ENCODE data around the gene AMBRA1. TPM values are rescaled to one million over a fixed set of nuclear protein-coding genes. Genes with fewer than 3 reads are reported as not detected.
A peak's percentile ranks its signal among the peaks of the same experiment; 100 is the strongest.

The AMBRA1 gene
- total RNA-seq, 6 donors from 2014 or later, result 22.9 to 55.7 (median 33.2) TPM

DNA sequence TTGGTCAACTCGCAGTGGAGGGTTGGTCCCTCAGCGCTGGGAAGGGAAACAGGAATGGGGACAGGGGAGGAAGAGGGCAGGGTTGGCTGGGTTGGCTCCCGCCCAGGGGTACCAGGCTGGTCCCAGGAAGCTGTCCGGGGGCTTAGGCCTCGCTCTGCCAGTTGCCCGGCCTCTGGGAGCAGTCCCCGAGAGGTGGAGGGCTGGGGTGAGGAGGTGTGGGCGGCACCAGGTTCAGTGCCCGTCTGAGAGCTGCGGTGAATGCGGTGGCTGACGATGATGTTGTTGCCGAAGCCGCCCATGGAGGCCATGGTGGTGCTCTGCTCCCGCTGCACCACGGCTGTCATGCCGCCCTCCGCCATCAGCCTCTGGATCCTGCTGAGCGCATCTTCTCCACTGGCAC is 196.3 kb downstream of the AMBRA1 start:
- Histone ChIP-seq H3K27ac (no peak overlapping the region), H3K9me3 (no peaks in the 10 kb centered on the region), H3K36me3 (peaks cover 0 to 31% (median 26%) of the 10 kb centered on the region in 4 donors), H3K4me1 (peaks cover 3 to 7% (median 6%) of the 10 kb centered on the region in 4 donors), H3K4me3 (no peak overlapping the region), H3K27me3 (peaks cover 0 to under 1% (median 0%) of the 10 kb centered on the region in 4 donors)
- DNase-seq (peak in 1 of 2 donors; percentile 58), ATAC-seq (ENCODE audit: low FRiP score in 2 of 2) (no peak)
- TF ChIP-seq, protein P1, sequence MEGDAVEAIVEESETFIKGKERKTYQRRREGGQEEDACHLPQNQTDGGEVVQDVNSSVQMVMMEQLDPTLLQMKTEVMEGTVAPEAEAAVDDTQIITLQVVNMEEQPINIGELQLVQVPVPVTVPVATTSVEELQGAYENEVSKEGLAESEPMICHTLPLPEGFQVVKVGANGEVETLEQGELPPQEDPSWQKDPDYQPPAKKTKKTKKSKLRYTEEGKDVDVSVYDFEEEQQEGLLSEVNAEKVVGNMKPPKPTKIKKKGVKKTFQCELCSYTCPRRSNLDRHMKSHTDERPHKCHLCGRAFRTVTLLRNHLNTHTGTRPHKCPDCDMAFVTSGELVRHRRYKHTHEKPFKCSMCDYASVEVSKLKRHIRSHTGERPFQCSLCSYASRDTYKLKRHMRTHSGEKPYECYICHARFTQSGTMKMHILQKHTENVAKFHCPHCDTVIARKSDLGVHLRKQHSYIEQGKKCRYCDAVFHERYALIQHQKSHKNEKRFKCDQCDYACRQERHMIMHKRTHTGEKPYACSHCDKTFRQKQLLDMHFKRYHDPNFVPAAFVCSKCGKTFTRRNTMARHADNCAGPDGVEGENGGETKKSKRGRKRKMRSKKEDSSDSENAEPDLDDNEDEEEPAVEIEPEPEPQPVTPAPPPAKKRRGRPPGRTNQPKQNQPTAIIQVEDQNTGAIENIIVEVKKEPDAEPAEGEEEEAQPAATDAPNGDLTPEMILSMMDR (IDR thresholded peaks at IDR 0.05), result no peak
- TF ChIP-seq POLR2AphosphoS5 (IDR thresholded peaks at IDR 0.05) (no peak), POLR2A (IDR thresholded peaks at IDR 0.05) (no peak), EP300 (IDR thresholded peaks at IDR 0.05) (no peak)
- WGBS, 2 donors, result 98% methylated on average over 19 of the region's 19 CpGs

DNA sequence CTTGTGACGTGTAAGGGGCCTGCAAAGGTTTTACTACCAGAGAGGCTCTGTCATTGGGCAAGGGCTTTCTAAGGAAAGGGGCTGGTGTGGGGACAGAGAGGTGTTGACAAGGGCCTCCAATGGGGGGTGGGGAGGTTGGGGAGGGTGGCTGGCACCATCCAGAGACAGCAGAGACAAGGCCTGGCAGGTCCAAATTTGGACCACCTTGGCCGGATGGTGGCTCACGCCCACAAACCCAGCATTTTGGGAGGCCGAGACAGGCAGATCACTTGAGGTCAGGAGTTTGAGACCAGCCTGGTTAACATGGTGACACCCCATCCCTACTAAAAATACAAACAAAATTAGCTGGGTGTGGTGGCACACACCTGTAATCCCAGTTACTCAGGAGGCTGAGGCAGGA is 200.1 kb downstream of the AMBRA1 start:
- Histone ChIP-seq H3K27me3 (peaks cover 0 to 37% (median 29%) of the 10 kb centered on the region in 4 donors), H3K4me1 (peaks cover 29 to 42% (median 40%) of the 10 kb centered on the region in 4 donors), H3K4me3 (no peak overlapping the region), H3K27ac (no peak overlapping the region), H3K36me3 (peaks cover 0 to 25% (median 18%) of the 10 kb centered on the region in 4 donors), H3K9me3 (no peaks in the 10 kb centered on the region)
- ATAC-seq (ENCODE audit: low FRiP score in 2 of 2) (no peak), DNase-seq (no peak)
- WGBS, 2 donors, result 72 to 100% methylated on average over 1 to 4 of the region's 4 CpGs
- TF ChIP-seq POLR2A (IDR thresholded peaks at IDR 0.05) (no peak), POLR2AphosphoS5 (IDR thresholded peaks at IDR 0.05) (no peak)
- TF ChIP-seq, protein P1 (IDR thresholded peaks at IDR 0.05), result no peak

DNA sequence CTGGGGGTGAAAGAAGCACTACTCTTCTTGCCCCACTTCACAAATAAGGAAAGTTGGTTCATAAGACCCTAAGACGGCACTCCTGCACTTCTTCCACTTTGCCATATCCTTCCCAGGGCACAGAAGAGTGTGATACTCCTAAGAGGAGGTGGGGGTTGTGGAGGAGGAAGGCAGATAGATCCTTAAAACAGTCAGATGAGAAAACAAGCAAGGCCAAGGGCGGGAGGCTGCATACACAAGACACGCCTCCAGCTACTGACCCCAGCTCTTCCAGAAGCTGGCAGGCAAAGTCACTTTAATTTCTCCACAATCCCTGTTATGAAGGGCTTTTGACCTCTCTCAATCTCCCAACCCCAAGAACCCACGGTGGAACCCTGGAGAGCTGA is 200.6 kb downstream of the AMBRA1 start:
- H3K27me3 ChIP-seq, result peaks cover 0 to 42% (median 29%) of the 10 kb centered on the region in 4 donors
- DNase-seq (no peak), ATAC-seq (ENCODE audit: low FRiP score in 2 of 2) (no peak)
- H3K36me3 ChIP-seq, result peaks cover 0 to 20% (median 18%) of the 10 kb centered on the region in 4 donors
- no peak overlapping the region for H3K4me3 ChIP-seq
- H3K4me1 ChIP-seq, result peaks cover 29 to 42% (median 40%) of the 10 kb centered on the region in 4 donors
- no peak overlapping the region for H3K27ac ChIP-seq
- no peaks in the 10 kb centered on the region for H3K9me3 ChIP-seq
- 68 to 78% methylated on average over 4 of the region's 4 CpGs for WGBS, 2 donors
- TF ChIP-seq, protein P1 (IDR thresholded peaks at IDR 0.05), result no peak
- TF ChIP-seq POLR2AphosphoS5 (IDR thresholded peaks at IDR 0.05) (no peak), POLR2A (IDR thresholded peaks at IDR 0.05) (no peak), EP300 (IDR thresholded peaks at IDR 0.05) (no peak)

DNA sequence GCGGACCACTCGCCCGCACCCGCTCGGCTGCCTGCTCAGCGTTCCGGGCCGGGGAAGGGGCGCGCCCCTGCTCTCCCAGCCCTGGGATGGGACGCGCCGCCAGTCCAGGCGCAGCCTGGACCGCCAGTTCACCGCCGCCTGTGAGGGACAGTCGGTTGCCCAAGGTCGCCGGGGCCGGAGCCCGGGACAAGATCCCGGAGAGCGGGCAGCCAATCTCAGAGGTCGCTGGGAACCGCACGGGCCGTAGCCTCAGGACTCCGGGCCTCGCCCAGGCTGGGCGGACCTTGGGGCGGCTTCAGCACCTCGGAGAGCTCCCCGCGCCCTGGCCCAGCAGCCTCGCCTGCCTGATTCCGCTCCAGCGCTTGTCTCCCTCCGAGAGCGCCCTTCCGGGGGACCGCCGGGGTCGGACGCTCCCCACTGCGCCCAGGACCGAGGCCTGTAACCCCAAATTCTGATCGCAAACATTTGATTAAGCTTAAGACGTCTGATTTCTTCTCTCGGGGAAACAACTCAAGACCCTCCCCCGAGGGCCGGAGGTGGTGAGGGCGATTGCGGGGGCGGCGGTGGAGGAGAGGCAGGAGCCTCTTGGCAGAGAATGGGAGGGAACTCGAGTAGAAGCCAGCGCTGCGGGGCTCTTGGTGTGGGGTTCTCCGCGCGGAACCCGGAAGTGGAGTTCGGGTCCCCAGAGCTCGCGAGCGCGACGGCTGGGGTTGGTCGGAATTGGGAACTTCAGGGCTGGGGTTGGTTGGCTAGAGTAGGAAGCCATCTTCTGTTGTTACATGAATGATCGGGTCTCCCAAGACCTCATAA is 201.2 kb downstream of the AMBRA1 start:
- WGBS, 2 donors, result 5 to 8% methylated on average over 10 to 35 of the region's 71 CpGs
- TF ChIP-seq, protein P1 (IDR thresholded peaks at IDR 0.05), result no peak
- TF ChIP-seq EP300 (IDR thresholded peaks at IDR 0.05), result no peak
- TF ChIP-seq POLR2AphosphoS5 (IDR thresholded peaks at IDR 0.05), result no peak
- TF ChIP-seq POLR2A (IDR thresholded peaks at IDR 0.05), result no peak
- DNase-seq (peak; percentile 87 to 97), ATAC-seq (ENCODE audit: low FRiP score in 2 of 2) (peak; percentile 93 to 94)
- peak overlapping the region in 3 of 4 donors; percentile 41 to 51 (median 49) for H3K4me3 ChIP-seq
- H3K36me3 ChIP-seq, result peaks cover 0 to 14% (median 12%) of the 10 kb centered on the region in 4 donors
- H3K27me3 ChIP-seq, result peaks cover 0 to 48% (median 30%) of the 10 kb centered on the region in 4 donors
- no peak overlapping the region for H3K27ac ChIP-seq
- H3K9me3 ChIP-seq, result no peaks in the 10 kb centered on the region
- H3K4me1 ChIP-seq, result peaks cover 29 to 46% (median 40%) of the 10 kb centered on the region in 4 donors

Measured in upper lobe of left lung (tissue), 6 donors.